Measurements from ENCODE around the gene NOS1. TPM values are rescaled to one million over a fixed set of nuclear protein-coding genes. Genes with fewer than 3 reads are reported as not detected.

NOS1 gene
- total and polyA plus RNA-seq, 2 experiments from 2014 or later, result 0.63 to 3.0 TPM

GRCh38 chr12:117190210-117190781 lies 171.1 kb downstream of the NOS1 start, which contains the start of gene FBXO21:
Gene FBXO21 (minus strand): TSS chr12:117190470. CDS start chr12:117190456, 14 bp downstream.
- Mint-ChIP-seq H3K4me3 (peak within 1 kb of the TSS; percentile 95), H3K4me1 (peaks cover 22% of the 10 kb centered on the region)
- peak within 1 kb of the TSS; percentile 48 for H3K27ac ChIP-seq (ENCODE audit: low read depth)

DNA sequence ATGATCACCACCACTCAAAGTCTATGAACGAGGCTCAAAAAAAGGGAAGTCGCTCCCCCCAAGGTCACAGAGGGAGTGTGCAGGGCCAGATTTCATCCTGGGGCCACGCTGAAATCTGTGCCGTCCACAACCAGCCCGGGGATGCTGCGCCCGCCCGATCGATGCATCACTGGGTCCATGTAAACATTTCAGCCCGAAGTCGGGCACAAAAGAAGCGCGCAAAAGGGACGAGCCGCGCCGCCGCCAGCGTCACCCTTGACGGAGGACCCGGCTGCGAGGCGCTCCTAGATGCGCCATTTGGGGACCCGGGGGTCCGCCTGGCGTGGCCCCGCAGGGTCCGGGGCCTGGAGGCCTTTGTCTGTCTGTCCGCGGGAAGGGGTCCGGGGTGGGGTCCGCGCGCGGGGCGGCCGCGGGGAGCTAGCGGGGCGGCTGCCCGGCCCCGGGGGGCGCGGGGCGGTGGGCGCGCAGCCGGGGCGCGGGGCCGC lies 171.7 kb downstream of the NOS1 start:
- Histone ChIP-seq H4K20me1 (replicated peaks; ENCODE audit: insufficient read depth) (peaks cover 28% of the 10 kb centered on the region), H3K27me3 (ENCODE audit: insufficient read depth) (no peaks in the 10 kb centered on the region), H3K4me2 (peak overlapping the region; percentile 87), H3F3A (replicated peaks; ENCODE audit: low read depth) (no peaks in the 10 kb centered on the region), H3K4me3 (peak overlapping the region; percentile 98), H3K4me1 (ENCODE audit: insufficient read depth) (peaks cover 13% of the 10 kb centered on the region), H2AFZ (peak overlapping the region; percentile 90; the same call in 1 of the 2 replicates), H3K27ac (ENCODE audit: low read depth) (peak overlapping the region; percentile 48; the same call in 1 of the 2 replicates), H3K79me2 (replicated peaks; ENCODE audit: insufficient read depth) (peaks cover 47% of the 10 kb centered on the region), H3K9me2 (ENCODE audit: insufficient read depth) (no peaks in the 10 kb centered on the region), H3K36me3 (ENCODE audit: insufficient read depth) (peaks cover 22% of the 10 kb centered on the region)
- H3K27ac Mint-ChIP-seq, result peak overlapping the region; percentile 93
- TF ChIP-seq EZH2phosphoT487 (IDR thresholded peaks at IDR 0.05; ENCODE audit: unreplicated experiment) (no peak), ZNF114 (CRISPR knock-in tag; IDR thresholded peaks at IDR 0.05) (no peak), CREB1 (CRISPR knock-in tag; IDR thresholded peaks at IDR 0.05; ENCODE audit: low read depth) (0 out of 2 replicates have a peak, but pooled peaks have one; percentile 42), ZNF331 (CRISPR knock-in tag; IDR thresholded peaks at IDR 0.05; ENCODE audit: low read depth) (no peak)
- peaks cover 22% of the 10 kb centered on the region for H3K4me1 Mint-ChIP-seq
- ATAC-seq (peak; percentile 12; the same call in 2 of the 3 replicates), DNase-seq (ENCODE audit: low spot score) (peak; percentile 66)
- H3K27me3 Mint-ChIP-seq (ENCODE audit: insufficient read depth, low read depth, poor library complexity), result peaks cover 7% of the 10 kb centered on the region
- peaks cover 31% of the 10 kb centered on the region for H3K36me3 Mint-ChIP-seq (ENCODE audit: low read depth)
- H3K4me3 Mint-ChIP-seq, result peak overlapping the region; percentile 95
- H3K9me3 Mint-ChIP-seq, result no peaks in the 10 kb centered on the region

More at GRCh38 chr12:117190210-117190781, 171.1 kb downstream of the NOS1 start, which contains the start of gene FBXO21:
- H3K36me3 Mint-ChIP-seq (ENCODE audit: low read depth), result peaks cover 25% of the 10 kb centered on the region
- peak within 1 kb of the TSS; percentile 93 for H3K27ac Mint-ChIP-seq
- Histone ChIP-seq H3K9me2 (ENCODE audit: insufficient read depth) (no peaks in the 10 kb centered on the region), H3K4me3 (peak within 1 kb of the TSS; percentile 98), H3K4me1 (ENCODE audit: insufficient read depth) (peaks cover 13% of the 10 kb centered on the region), H3K4me2 (peak within 1 kb of the TSS; percentile 87), H2AFZ (peak within 1 kb of the TSS; percentile 90), H3K27me3 (ENCODE audit: insufficient read depth) (no peaks in the 10 kb centered on the region), H3K79me2 (replicated peaks; ENCODE audit: insufficient read depth) (peaks cover 43% of the 10 kb centered on the region), H4K20me1 (replicated peaks; ENCODE audit: insufficient read depth) (peaks cover 22% of the 10 kb centered on the region), H3K36me3 (ENCODE audit: insufficient read depth) (peaks cover 17% of the 10 kb centered on the region), H3F3A (replicated peaks; ENCODE audit: low read depth) (no peaks in the 10 kb centered on the region)
- H3K27me3 Mint-ChIP-seq (ENCODE audit: insufficient read depth, low read depth, poor library complexity), result peaks cover 7% of the 10 kb centered on the region
- H3K9me3 Mint-ChIP-seq, result no peaks in the 10 kb centered on the region
- TF ChIP-seq ZNF114 (CRISPR knock-in tag; IDR thresholded peaks at IDR 0.05) (no peak), POLR2AphosphoS5 (IDR thresholded peaks at IDR 0.05; ENCODE audit: low read depth) (peak; percentile 97)
- peak; percentile 95 for DNase-seq (ENCODE audit: low spot score)
- peak; percentile 88 for ATAC-seq

- H3K4me3 ChIP-seq, result peak overlapping the region; percentile 98
- H3K27me3 Mint-ChIP-seq (ENCODE audit: insufficient read depth, low read depth, poor library complexity), result peaks cover 7% of the 10 kb centered on the region
- H4K20me1 ChIP-seq (replicated peaks; ENCODE audit: insufficient read depth), result peaks cover 33% of the 10 kb centered on the region
- H3K27ac Mint-ChIP-seq, result peak overlapping the region; percentile 93
- peaks cover 53% of the 10 kb centered on the region for H3K79me2 ChIP-seq (replicated peaks; ENCODE audit: insufficient read depth)
- no peaks in the 10 kb centered on the region for H3K27me3 ChIP-seq (ENCODE audit: insufficient read depth)
- H3K4me3 Mint-ChIP-seq, result peak overlapping the region; percentile 95
- peaks cover 28% of the 10 kb centered on the region for H3K36me3 ChIP-seq (ENCODE audit: insufficient read depth)
- no peaks in the 10 kb centered on the region for H3K9me3 Mint-ChIP-seq
- H3K4me1 Mint-ChIP-seq, result peaks cover 22% of the 10 kb centered on the region
- ATAC-seq (peak; percentile 13; the same call in 2 of the 3 replicates), DNase-seq (ENCODE audit: low spot score) (peak; percentile 29)
- no peaks in the 10 kb centered on the region for H3K9me2 ChIP-seq (ENCODE audit: insufficient read depth)
- H3F3A ChIP-seq (replicated peaks; ENCODE audit: low read depth), result no peaks in the 10 kb centered on the region
- peak overlapping the region; percentile 87 for H3K4me2 ChIP-seq
- H3K27ac ChIP-seq (ENCODE audit: low read depth), result peak overlapping the region; percentile 48
- peaks cover 35% of the 10 kb centered on the region for H3K36me3 Mint-ChIP-seq (ENCODE audit: low read depth)
- H2AFZ ChIP-seq, result peak overlapping the region; percentile 90; the same call in 1 of the 2 replicates
- peaks cover 13% of the 10 kb centered on the region for H3K4me1 ChIP-seq (ENCODE audit: insufficient read depth)
- no peak for TF ChIP-seq STAT1 (IDR thresholded peaks at IDR 0.05; ENCODE audit: unreplicated experiment)
- TF ChIP-seq, protein P1, sequence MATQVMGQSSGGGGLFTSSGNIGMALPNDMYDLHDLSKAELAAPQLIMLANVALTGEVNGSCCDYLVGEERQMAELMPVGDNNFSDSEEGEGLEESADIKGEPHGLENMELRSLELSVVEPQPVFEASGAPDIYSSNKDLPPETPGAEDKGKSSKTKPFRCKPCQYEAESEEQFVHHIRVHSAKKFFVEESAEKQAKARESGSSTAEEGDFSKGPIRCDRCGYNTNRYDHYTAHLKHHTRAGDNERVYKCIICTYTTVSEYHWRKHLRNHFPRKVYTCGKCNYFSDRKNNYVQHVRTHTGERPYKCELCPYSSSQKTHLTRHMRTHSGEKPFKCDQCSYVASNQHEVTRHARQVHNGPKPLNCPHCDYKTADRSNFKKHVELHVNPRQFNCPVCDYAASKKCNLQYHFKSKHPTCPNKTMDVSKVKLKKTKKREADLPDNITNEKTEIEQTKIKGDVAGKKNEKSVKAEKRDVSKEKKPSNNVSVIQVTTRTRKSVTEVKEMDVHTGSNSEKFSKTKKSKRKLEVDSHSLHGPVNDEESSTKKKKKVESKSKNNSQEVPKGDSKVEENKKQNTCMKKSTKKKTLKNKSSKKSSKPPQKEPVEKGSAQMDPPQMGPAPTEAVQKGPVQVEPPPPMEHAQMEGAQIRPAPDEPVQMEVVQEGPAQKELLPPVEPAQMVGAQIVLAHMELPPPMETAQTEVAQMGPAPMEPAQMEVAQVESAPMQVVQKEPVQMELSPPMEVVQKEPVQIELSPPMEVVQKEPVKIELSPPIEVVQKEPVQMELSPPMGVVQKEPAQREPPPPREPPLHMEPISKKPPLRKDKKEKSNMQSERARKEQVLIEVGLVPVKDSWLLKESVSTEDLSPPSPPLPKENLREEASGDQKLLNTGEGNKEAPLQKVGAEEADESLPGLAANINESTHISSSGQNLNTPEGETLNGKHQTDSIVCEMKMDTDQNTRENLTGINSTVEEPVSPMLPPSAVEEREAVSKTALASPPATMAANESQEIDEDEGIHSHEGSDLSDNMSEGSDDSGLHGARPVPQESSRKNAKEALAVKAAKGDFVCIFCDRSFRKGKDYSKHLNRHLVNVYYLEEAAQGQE (IDR thresholded peaks at IDR 0.05; ENCODE audit: unreplicated experiment), result no peak
- TF ChIP-seq CTCF (conservative IDR thresholded peaks at IDR 0.05; ENCODE audit: low read depth in 2 of 2), result 0 out of 4 replicates have a peak, but pooled peaks of 1 of the 2 experiments have one; percentile 9
- TF ChIP-seq NANOG (IDR thresholded peaks at IDR 0.05; ENCODE audit: borderline replicate concordance), result no peak
- TF ChIP-seq EZH2 (IDR thresholded peaks at IDR 0.05; ENCODE audit: low read depth, unreplicated experiment), result no peak
- no peak for TF ChIP-seq JUNB (IDR thresholded peaks at IDR 0.05; ENCODE audit: unreplicated experiment)
Observed at GRCh38 chr12:117188961-117189724, 172.3 kb downstream of the NOS1 start.
